GM18858 (cell line): ENCODE results near the gene ANGEL2.
A peak's percentile ranks its signal among the peaks of the same experiment; 100 is the strongest.
"Not testable (repeated sequence)": the region's sequence is repeated elsewhere in the genome, so short reads cannot be mapped to it uniquely, and the experiment has no call there.

Source experiments
- ATAC-seq: cut with Tn5 transposase; IDR thresholded peaks from one replicate; pipeline ENCODE4 v1.9.1; 2021; ENCODE audit not compliant: unreplicated experiment

Gene ANGEL2

GRCh38 chr1:213020016-213020415, 4.3 kb upstream of the ANGEL2 start:
- no peak for ATAC-seq

- ATAC-seq, result no peak
These were observed 3.8 kb upstream of the ANGEL2 start for GRCh38 chr1:213019450-213019849.

GRCh38 chr1:213017447-213018273, 2.0 kb upstream of the ANGEL2 start:
- no peak for ATAC-seq

- no peak for ATAC-seq
These were observed 1.0 kb downstream of the ANGEL2 start for GRCh38 chr1:213014642-213015041.

GRCh38 chr1:213008564-213008963, 7.1 kb downstream of the ANGEL2 start:
- ATAC-seq, result peak; percentile 81

GRCh38 chr1:213003256-213003655, 12.4 kb downstream of the ANGEL2 start:
- ATAC-seq, result peak; percentile 80

- no peak for ATAC-seq
These were observed 20.7 kb downstream of the ANGEL2 start for GRCh38 chr1:212994926-212995325.

- ATAC-seq, result not testable (repeated sequence)
These were observed 21.7 kb downstream of the ANGEL2 start for GRCh38 chr1:212993960-212994359.

- no peak for ATAC-seq
These were observed 25.4 kb downstream of the ANGEL2 start for GRCh38 chr1:212990276-212990675.

GRCh38 chr1:212987702-212988322, 27.9 kb downstream of the ANGEL2 start:
- ATAC-seq, result no peak

- ATAC-seq, result no peak
These were observed 29.1 kb downstream of the ANGEL2 start for GRCh38 chr1:212986551-212986950.

- ATAC-seq, result no peak
These were observed 31.0 kb downstream of the ANGEL2 start for GRCh38 chr1:212984522-212985291.

- ATAC-seq, result no peak
These were observed 32.2 kb downstream of the ANGEL2 start for GRCh38 chr1:212983482-212983881.

GRCh38 chr1:212982430-212983152, 33.1 kb downstream of the ANGEL2 start:
- no peak for ATAC-seq

- peak; percentile 45 for ATAC-seq
These were observed 33.9 kb downstream of the ANGEL2 start for GRCh38 chr1:212981571-212982328.

- no peak for ATAC-seq
These were observed 34.6 kb downstream of the ANGEL2 start for GRCh38 chr1:212981025-212981495.

GRCh38 chr1:212980123-212980785, 35.4 kb downstream of the ANGEL2 start:
- ATAC-seq, result no peak

- peak; percentile 67 for ATAC-seq
These were observed 36.1 kb downstream of the ANGEL2 start for GRCh38 chr1:212979340-212980122.
